Muscle of leg (tissue), 11 donors: Measurements from ENCODE around the gene SGK1. TPM values are rescaled to one million over a fixed set of nuclear protein-coding genes. Genes with fewer than 3 reads are reported as not detected.
A peak's percentile ranks its signal among the peaks of the same experiment; 100 is the strongest.
"Not testable (repeated sequence)": the region's sequence is repeated elsewhere in the genome, so short reads cannot be mapped to it uniquely, and the experiment has no call there.

Experiments
- DNase-seq: peaks from one replicate; pipeline ENCODE4 v3.0.0; 2013
- H3K27ac ChIP-seq: one replicate; pipeline ENCODE4 v1.5.1; 2013; ENCODE audit warnings: mild to moderate bottlenecking, low read length, control low read depth
- H3K27me3 ChIP-seq: one replicate; pipeline ENCODE4 v1.6.1; 2013; ENCODE audit warnings: low read length; ENCODE audit not compliant: control insufficient read depth, insufficient read depth
- H3K36me3 ChIP-seq: one replicate; pipeline ENCODE4 v1.6.1; 2013; ENCODE audit warnings: low read length; ENCODE audit not compliant: control insufficient read depth, insufficient read depth
- H3K4me1 ChIP-seq: one replicate; pipeline ENCODE4 v1.6.1; 2013; ENCODE audit warnings: low read length; ENCODE audit not compliant: control insufficient read depth, insufficient read depth
- H3K4me3 ChIP-seq: one replicate; pipeline ENCODE4 v1.5.1; 2013; ENCODE audit warnings: low read length, control low read depth
- H3K9me3 ChIP-seq: replicated peaks from 2 replicates; pipeline ENCODE4 v1.6.1; 2013; ENCODE audit warnings: low read depth, low read length; ENCODE audit not compliant: control insufficient read depth
- WGBS: methylation state at CpG from one replicate; pipeline ENCODE4 v1.1.5; 2013; ENCODE audit warnings: missing lambda C conversion rate; ENCODE audit not compliant: insufficient coverage; 5-methylcytosine and 5-hydroxymethylcytosine counted together
- polyA plus RNA-seq, 8 donors: library from polyadenylated mRNA; unstranded; fragments of 120-200 nt; gene quantifications; one replicate each; pipeline versions ENCODE4 v1.2.1 to v1.2.3, GENCODE V29; 2013; ENCODE audit warnings: inconsistent platforms in 1 of 8, low replicate concordance in 1 of 8; ENCODE audit not compliant: insufficient read length in 8 of 8, insufficient read depth in 1 of 8
- total RNA-seq: library from RNA; stranded (reverse); fragments of 120-200 nt; gene quantifications from one replicate; pipeline ENCODE4 v1.2.4, GENCODE V29; 2013

The SGK1 gene
- total and polyA plus RNA-seq, 9 donors: 17.4 to 32.2 (median 19.4) TPM

GRCh38 chr6:134235334-134235733, 82.6 kb downstream of the SGK1 start:
- H3K9me3 ChIP-seq, DNase-seq, H3K27me3 ChIP-seq, H3K27ac ChIP-seq, H3K36me3 ChIP-seq, H3K4me3 ChIP-seq: not testable (repeated sequence)
- WGBS: no CpG with 5 or more reads among the region's 4 CpGs
- peaks cover 10% of the 10 kb centered on the region for H3K4me1 ChIP-seq

GRCh38 chr6:134233180-134233955, 84.5 kb downstream of the SGK1 start:
- no CpG with 5 or more reads among the region's 5 CpGs for WGBS
- Histone ChIP-seq H3K27me3 (no peaks in the 10 kb centered on the region), H3K27ac (no peak overlapping the region), H3K9me3 (no peaks in the 10 kb centered on the region), H3K4me1 (no peaks in the 10 kb centered on the region), H3K36me3 (no peaks in the 10 kb centered on the region), H3K4me3 (no peak overlapping the region)
- DNase-seq: peak; percentile 87

- no peaks in the 10 kb centered on the region for H3K9me3 ChIP-seq
- no peaks in the 10 kb centered on the region for H3K36me3 ChIP-seq
- no peak for DNase-seq
- 100% methylated on average over 1 of the region's 3 CpGs for WGBS
- no peak overlapping the region for H3K27ac ChIP-seq
- no peak overlapping the region for H3K4me3 ChIP-seq
- H3K27me3 ChIP-seq: no peaks in the 10 kb centered on the region
- no peaks in the 10 kb centered on the region for H3K4me1 ChIP-seq
These were observed 87.0 kb downstream of the SGK1 start for GRCh38 chr6:134230940-134231339.

GRCh38 chr6:134230087-134230700, 87.7 kb downstream of the SGK1 start:
- Histone ChIP-seq H3K27me3 (no peaks in the 10 kb centered on the region), H3K27ac (peak overlapping the region; percentile 17), H3K4me1 (no peaks in the 10 kb centered on the region), H3K9me3 (no peaks in the 10 kb centered on the region), H3K4me3 (no peak overlapping the region), H3K36me3 (no peaks in the 10 kb centered on the region)
- no CpG with 5 or more reads among the region's 8 CpGs for WGBS
- peak; percentile 70 for DNase-seq

GRCh38 chr6:134229520-134229919, 88.4 kb downstream of the SGK1 start:
- DNase-seq: no peak
- no peak overlapping the region for H3K4me3 ChIP-seq
- no CpG with 5 or more reads among the region's 2 CpGs for WGBS
- no peaks in the 10 kb centered on the region for H3K4me1 ChIP-seq
- H3K9me3 ChIP-seq: no peaks in the 10 kb centered on the region
- H3K27ac ChIP-seq: no peak overlapping the region
- H3K27me3 ChIP-seq: no peaks in the 10 kb centered on the region
- no peaks in the 10 kb centered on the region for H3K36me3 ChIP-seq

GRCh38 chr6:134223796-134224420, 94.0 kb downstream of the SGK1 start:
- WGBS: no CpG with 5 or more reads among the region's 2 CpGs
- Histone ChIP-seq H3K9me3 (no peaks in the 10 kb centered on the region), H3K4me3 (no peak overlapping the region), H3K27ac (no peak overlapping the region), H3K4me1 (no peaks in the 10 kb centered on the region), H3K27me3 (no peaks in the 10 kb centered on the region), H3K36me3 (no peaks in the 10 kb centered on the region)
- DNase-seq: peak; percentile 92

GRCh38 chr6:134221250-134221649, 96.7 kb downstream of the SGK1 start:
- Histone ChIP-seq H3K4me1 (peaks cover 2% of the 10 kb centered on the region), H3K27ac (no peak overlapping the region), H3K4me3 (no peak overlapping the region), H3K9me3 (no peaks in the 10 kb centered on the region), H3K36me3 (no peaks in the 10 kb centered on the region), H3K27me3 (no peaks in the 10 kb centered on the region)
- WGBS: no CpG with 5 or more reads among the region's 3 CpGs
- DNase-seq: no peak

- Histone ChIP-seq H3K36me3 (no peaks in the 10 kb centered on the region), H3K27me3 (no peaks in the 10 kb centered on the region), H3K9me3 (no peaks in the 10 kb centered on the region), H3K4me1 (peaks cover 2% of the 10 kb centered on the region), H3K4me3 (no peak overlapping the region), H3K27ac (no peak overlapping the region)
- no peak for DNase-seq
These were observed 100.1 kb downstream of the SGK1 start for GRCh38 chr6:134217798-134218140.

GRCh38 chr6:134217105-134217797, 100.7 kb downstream of the SGK1 start:
- Histone ChIP-seq H3K4me3 (no peak overlapping the region), H3K36me3 (no peaks in the 10 kb centered on the region), H3K9me3 (no peaks in the 10 kb centered on the region), H3K27me3 (no peaks in the 10 kb centered on the region), H3K4me1 (peaks cover 2% of the 10 kb centered on the region), H3K27ac (no peak overlapping the region)
- 90% methylated on average over 5 of the region's 8 CpGs for WGBS
- DNase-seq: no peak
